GM19023 (cell line): ENCODE measurements around the gene WNT2.
A peak's percentile ranks its signal among the peaks of the same experiment; 100 is the strongest.
"Not testable (repeated sequence)": the region's sequence is repeated elsewhere in the genome, so short reads cannot be mapped to it uniquely, and the experiment has no call there.

Source experiments
- ATAC-seq: cut with Tn5 transposase; IDR thresholded peaks from one replicate; pipeline ENCODE4 v1.9.1; 2021; ENCODE audit warnings: mild to moderate bottlenecking, moderate library complexity; ENCODE audit not compliant: unreplicated experiment

The WNT2 gene

DNA sequence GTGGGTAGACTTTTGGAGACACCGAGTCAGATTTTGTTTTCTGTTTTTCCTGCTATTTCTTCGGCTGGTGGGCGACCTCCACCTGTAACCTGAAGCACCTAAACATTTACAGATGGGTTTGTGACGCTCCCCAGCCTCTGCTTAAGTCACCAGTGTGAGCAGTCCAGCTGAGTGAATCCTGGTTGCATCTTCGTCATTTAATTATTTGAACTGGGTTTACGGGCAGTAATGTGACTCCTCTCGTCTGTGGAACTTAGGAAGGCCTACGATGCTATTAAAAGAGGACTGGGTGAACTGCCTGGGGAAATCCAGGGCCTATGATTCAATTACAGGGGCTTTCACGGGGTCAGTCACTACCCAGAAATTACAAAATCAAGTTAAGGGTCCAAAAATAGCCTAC, 52.5 kb downstream of the WNT2 start:
- ATAC-seq = no peak

DNA sequence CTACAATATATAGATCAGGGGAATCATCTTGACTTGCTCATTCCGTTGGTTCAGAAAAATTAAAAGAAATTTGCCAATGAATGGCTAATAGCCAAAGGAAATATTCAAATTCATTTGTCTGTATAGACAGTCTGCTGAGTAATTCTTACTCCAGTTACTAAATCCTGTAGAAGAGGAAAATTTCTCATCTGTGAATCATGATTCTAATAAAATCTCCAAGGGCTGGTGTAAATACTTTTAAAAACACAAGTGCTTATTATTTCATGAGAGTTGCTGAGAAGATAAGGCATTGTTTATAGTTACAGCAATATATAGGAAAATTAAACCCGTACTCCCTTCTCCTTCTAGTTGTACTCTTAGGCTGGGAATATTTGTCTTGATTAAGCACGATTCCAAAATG, 53.0 kb downstream of the WNT2 start:
- ATAC-seq = no peak

DNA sequence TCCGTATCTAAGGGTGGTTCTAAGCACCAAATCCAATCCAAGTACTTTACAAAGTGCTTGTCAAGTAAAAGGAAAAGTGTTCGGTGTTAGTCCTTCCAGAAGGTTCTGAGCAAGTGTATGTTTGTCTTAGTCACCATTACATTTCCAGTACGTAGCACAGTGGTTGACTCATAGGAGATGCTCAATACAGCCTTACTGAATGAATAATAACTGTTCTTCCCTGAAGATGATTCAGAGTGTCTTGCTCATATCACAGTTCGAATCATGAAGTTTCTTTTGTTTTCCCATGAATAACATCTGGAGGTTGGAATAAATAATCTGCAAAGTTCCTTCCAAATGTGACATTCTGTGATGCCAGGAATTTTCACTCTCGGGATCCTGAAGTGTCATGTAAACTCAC, 53.4 kb downstream of the WNT2 start:
- ATAC-seq = no peak

DNA sequence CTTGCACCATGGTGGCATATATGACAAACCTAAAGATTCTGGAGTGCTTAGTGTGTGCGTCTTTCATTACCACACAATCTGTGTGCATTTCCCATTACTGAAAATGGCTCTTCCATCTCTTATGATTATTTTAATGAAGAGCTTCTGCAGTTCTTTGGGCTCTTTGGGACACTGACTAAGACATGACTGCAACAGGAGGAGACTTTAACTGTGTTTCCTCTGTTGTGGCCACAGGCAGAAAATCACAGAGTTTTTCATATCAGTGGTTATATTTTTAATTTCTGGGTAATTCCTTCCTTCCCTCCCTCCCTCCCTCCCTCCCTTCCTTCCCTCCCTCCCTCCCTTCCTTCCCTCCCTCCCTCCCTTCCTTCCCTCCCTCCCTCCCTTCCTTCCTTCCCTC, 58.1 kb downstream of the WNT2 start:
- no peak for ATAC-seq

DNA sequence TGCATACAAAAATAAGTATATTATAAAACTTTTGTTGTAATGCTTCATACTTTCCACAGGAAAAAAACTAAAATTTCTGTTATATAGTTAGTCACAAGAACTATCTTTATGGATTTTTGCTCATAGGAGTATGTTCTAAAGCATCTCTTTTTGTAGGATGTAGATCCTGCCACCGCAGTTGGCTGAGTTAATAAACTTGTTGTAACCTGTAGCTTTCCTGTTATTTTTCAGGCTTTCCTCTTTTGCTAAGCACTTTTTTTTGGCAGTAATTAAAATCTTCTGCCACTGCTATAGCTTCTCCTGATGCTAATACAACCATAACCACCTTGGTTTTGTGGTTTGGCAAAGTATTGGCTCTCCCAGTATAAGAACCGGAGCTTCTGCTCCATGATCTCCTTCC, 60.3 kb downstream of the WNT2 start:
- ATAC-seq = no peak

DNA sequence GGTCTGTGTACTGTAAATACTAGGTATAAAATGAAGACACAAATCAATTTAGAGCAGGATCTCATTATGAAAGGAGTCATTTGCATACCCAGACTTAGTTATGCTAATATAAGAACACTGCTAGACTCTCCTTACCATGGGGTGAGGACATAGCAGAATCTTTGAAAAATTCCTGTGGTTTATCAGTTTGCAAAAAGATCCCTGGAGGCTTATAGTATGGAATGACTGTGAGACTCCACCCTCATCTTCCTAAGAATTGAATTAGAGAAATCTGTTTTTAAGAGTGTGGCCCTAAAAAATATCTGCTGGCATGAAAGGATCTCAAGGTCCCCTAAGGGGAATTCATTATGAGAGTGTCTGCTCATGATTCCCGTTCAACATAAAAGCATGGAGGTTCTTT, 63.2 kb downstream of the WNT2 start:
- ATAC-seq = no peak

DNA sequence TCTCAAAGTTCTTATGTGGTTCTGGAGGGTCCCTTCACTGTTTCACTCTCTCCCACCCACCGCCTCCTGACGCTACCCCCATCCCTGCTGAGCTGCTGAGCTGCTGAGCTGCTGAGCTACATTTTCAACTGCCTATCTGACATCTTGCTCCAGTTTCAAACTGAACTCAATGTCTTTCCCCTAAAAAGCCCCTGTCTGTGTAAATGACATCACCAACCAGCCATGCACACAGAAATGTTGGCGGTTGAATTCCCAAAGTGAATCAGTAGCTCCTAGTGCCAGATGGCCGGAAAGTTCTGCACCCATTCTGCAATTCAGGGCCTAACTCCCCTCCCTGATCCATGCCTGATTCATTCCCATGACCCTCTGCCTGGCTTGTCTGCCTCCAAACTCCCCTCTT, 71.2 kb downstream of the WNT2 start:
- peak; percentile 64 for ATAC-seq

DNA sequence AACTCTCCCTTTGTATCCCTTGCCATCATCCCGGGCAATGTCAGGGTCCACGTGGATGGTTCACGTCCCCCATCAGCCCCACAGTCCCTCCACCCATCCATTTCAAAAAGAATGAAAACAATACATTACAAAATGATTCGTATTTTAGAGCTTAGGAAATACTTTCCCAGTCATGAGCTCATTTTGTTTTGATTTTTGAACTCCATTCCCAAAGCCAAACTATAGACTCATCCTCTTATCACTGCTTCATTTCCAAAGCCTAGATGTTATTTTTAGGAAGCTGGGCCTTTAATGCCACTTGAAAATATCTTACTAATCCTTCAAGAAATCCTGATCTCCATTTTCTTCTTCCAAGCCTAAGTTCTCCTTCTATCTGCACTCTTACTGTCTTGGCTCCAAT, 72.1 kb downstream of the WNT2 start:
- ATAC-seq = no peak

DNA sequence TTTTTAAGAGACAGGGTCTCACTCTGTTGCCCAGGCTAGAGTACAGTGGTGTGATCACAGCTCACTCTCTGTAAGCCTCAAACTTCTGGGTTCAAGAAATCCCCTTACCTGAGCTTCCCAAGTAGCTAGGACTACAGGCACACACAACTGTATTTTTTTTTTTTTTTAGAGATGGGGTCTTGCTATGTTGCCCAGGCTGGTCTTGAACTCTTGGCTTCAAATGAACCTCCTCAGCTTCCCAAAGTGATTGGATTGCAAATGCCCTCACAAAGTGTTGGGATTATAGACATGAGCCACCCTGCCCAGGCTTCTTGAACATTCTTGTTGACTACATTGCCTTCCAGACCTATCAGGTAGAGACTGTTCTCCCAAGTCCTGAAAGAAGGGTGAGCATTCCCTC, 72.6 kb downstream of the WNT2 start:
- no peak for ATAC-seq

DNA sequence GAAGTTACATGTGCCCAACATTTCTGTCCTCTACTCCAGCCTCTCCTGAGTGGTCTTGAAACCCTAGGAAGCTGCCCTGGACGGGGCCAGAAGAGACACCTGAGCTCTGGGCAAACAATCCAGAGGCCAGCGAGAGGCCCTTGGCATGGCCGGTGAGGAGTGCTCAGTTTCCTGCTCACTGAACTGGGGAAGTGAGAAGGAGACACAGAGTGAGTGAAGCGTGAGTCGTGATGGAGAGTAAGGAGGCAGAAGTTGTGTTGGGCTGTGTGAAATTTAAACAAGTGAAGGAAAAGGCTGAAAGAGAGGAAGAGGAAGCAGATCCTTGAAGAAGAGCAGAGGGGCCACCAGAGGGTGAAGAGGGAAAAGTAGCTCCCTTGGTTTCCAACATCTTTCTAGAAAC, 73.2 kb downstream of the WNT2 start:
- ATAC-seq = no peak

DNA sequence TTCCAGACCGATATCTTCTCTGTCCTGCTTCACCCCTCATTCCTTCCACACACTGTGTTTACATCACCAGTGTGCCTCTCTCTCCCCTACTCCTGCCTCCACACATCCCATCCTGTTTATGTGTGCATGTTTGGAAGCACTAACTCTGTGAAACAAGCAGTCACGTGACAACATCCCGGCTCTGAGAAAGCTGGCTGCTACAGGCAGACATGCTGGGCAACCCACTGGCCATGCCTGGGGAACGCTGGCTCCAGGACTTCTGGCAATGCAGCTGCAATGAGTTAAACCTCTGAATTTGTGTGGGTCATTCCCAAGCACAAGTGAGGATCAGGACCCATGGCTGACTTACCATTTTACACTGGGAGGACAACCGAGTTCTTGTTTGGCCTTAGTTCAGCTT, 74.0 kb downstream of the WNT2 start:
- no peak for ATAC-seq

DNA sequence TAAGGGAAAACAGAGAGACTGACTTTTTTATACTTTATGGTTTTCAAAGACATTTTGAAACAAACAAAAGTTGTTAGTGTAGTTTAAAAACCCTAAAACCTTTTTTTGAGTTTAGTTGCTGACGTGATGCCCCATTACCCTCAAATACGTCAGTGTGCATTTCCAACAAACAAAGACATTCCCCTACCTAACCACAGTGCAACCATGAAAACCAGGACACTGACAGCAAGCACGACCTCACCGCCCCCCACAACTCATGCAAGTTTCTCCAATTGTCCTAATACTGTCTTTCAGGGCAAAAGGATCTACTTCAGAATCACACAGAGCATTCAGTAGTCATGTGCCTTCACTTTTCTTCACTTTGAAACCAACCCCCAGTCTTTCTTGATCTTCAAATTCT, 75.0 kb downstream of the WNT2 start:
- no peak for ATAC-seq

DNA sequence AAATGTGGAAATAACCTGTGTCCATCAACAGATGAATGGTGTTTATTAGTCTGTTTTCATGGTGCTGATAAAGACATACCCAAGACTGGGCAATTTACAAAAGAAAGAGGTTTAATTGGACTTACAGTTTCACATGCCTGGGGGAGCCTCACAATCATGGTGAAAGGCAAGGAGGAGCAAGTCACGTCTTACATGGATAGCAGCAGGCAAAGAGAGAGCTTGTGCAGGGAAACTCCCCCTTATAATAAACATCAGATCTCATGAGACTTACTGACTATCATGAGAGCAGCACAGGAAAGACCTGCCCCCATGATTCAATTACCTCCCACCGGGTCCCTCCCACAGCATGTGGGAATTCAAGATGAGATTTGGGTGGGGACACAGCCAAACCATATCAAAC, 77.2 kb downstream of the WNT2 start:
- not testable (repeated sequence) for ATAC-seq

DNA sequence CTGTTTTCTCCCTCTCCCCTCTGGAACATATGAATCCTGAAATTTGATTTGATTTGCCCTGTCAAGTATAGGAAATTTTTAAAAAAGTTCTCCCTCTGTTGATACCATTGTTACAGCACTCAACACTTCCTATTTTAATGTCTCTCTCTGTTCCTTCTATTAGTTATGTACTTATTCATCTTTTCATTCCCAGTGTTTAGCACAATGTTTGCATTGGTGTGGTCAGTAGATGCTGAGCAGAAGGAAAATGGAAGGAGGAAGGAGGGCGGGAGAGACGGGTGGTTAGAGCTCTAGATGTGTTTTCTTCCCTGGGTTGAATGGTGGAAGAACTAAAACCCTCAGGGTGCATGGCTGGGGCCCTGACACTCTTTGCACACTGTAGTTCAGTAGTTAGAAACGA, 79.5 kb downstream of the WNT2 start:
- ATAC-seq = no peak

DNA sequence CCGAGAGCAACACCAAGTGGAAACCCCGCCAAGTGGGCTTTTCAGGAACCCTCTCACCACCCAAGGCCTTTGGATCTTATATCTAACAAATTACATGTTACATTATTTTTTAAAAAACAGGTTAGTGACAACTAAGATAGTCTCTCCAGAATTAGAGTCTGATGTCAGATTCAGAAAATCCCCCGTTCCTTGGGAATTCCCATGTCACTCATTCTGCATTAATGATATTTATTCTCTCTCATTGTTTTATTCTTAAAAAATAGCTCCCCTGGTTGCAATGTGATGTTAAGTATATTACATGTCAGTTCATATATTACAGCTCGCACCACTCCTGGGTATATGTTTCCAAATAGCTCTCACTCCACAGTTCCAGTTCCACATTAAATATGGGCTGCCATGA, 81.8 kb downstream of the WNT2 start:
- ATAC-seq = no peak

DNA sequence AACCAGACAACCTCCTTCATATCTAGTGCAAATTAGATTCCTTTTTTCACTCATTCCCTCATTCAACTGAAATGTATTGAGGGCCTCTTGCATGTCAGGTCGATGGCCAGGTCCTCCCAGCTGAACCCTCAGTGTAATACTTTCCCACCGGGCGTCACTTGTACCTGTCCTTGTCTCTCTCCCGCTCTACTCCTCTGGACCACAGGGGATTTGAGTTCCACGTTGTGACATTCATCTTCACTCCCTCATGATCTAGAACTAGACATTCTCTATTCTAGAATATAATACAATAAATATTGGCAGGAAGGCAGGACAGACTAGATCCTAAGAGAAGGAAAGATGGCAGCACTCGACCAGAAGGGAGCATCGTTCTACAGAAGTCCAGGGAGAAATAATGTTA, 83.9 kb downstream of the WNT2 start:
- ATAC-seq = no peak

DNA sequence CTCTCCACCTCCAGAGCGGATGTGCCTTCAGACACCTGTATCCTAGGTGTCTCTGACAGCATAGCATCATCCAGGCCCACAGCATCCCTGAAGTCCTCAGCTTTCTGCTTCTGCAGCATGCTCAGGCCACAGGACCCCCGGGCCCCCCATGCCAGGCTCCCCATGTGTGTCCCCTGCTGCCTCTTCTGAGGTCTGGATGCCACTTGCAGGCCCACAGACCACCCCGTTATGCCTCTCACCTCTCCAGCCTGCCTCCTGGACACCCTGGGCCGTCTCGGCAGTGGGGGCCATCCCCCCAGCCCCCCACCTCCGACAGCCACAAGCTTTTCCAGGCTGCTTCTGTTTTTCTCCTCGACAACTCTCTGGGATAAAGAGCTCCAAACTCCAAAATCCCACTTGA, 84.4 kb downstream of the WNT2 start:
- ATAC-seq = no peak

DNA sequence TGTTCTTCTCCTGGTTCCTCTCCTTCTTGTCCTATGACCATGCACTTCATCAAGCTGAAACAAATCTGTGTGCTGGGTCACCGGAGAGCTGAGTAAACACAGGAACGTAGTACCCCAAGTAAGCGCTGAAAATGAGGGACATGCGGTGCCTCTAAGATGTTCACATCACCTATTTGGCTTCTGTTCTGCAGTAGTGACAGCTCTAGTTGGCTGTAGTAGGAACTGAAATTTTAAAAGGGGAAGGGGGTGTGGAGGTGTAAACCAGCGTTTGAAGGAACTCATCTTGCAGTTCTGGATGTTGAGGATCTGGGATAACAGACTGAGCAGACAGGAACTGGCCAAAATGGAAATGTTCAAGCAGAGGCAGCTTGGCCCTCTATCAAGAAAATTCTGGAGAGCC, 85.2 kb downstream of the WNT2 start:
- ATAC-seq = no peak

DNA sequence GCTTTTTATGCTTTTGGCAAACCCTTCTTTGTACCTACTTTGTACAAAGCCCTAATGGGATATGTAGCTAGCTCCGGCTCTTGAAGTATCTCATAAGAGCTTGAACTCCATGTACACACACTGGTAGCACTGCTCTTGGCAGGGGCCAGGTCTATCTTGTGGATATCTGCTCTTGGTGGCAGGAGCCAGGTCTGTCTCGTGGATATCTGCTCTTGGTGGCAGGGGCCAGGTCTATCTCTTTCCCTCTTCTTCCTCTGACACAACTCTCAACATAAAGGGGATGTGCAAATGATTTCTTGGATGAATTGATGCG, 91.9 kb downstream of the WNT2 start:
- ATAC-seq = no peak

DNA sequence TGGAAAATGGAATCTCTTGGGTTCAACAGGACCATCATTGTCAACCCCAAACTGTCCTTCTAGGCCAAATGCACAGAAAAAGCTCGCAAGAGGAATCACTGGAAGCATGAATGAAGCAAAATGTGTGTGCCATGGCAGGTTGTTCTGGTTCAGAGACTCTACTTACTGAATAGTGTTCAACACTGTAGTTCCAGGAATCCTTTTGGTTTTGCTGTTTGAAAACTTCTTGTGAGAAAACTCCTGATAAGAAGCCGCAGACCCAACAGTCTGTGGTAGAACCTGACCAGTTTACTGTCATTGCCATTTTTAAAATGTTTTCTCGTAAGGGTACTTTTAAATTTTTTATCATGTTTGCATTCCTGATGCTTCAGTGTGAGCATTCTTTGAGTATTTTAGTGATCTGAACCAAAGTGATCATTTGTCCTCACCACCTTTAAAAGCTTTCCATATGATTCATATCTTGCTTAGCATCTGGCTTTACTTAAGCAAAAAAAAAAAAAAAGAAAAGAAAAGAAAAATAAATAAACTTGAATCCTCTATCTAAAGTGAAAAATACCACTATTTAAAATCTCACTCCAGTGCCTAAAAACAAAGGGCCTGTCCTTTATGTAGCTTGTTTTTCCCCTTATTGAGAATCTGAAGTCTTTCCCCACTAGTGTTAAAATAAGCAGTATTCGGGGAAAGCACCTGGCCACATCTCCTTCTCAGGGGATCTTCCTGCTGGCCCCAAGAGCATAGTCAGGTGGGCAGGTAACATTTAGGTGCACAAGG, 92.4 kb downstream of the WNT2 start:
- peak; percentile 78 for ATAC-seq

DNA sequence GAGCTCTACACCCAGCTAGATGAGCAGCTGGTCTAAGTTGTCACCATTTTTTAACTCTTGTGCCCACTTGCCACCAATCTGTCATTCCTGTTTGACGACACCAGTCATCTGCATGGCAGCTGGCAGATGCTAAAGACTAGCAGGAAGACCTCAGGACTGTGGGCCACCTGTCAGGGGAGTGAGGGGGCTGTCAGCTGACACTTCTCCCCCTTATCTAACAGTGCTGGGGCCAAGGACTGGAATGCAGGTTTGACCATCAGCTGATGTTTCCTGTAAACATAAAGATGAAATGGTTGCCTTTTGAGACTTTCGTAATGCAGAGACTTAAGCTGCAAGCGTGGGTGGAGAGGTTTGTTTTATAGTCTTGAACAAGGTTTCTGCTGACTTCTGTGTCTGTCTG, 93.5 kb downstream of the WNT2 start:
- no peak for ATAC-seq

DNA sequence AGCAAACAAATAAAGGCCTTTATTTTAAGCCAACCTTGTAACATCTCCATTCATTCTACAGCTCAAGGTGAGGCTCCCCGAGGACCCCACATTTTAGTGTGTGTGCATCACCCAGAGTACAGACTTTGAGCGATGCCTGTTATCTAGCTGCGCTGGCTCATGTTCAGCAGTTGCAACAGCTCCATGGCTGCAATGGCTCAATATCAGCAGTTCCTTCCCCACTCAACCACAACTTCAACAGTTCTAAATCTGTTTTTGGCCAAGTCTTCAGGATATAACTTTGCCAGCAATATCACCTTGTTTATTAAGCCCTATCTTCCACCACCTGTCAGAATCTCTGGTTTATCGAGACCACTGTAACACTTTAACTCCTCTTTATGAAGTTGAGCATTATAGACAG, 95.8 kb downstream of the WNT2 start:
- ATAC-seq = no peak

DNA sequence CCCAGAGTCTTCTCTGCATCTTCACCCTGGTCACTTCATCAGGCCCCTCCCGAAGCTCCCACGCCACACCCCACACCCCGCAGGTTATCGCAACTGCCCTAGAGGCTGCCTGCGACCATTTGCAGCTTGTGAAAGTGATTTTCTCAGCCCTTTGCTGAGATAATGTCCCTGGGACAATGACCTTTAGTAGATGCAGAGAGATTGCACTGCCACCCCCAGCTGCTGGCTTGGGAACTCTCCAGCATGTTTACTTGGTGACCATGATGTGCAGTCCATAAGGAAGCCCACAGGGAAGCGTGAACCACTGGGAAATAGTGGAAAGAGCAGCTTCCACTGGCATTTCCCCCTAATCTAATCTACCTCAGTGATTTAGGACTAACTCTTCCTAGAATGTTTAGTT, 97.3 kb downstream of the WNT2 start:
- ATAC-seq = no peak
